Stimulated activated CD4-positive, alpha-beta T cell treated with anti-CD3 and anti-CD28 coated beads, Interleukin-1b, Interleukin-23, amount 100 ng/mL, for 4 hours (primary cell): ENCODE measurements around the gene CLHC1.
A peak's percentile ranks its signal among the peaks of the same experiment; 100 is the strongest.
"Not testable (repeated sequence)": the region's sequence is repeated elsewhere in the genome, so short reads cannot be mapped to it uniquely, and the experiment has no call there.

Experiments used
- DNase-seq, 2 donors: peaks; one replicate each; pipeline ENCODE4 v3.0.0-alpha.2; 2020; ENCODE audit warnings: low read depth in 2 of 2

CLHC1 gene

GRCh38 chr2:55232084-55232862 lies at the start of gene CLHC1, which contains the start of gene RPS27A:
Gene CLHC1, minus strand, starts transcription at chr2:55232293. Its CDS starts 9,882 bp downstream, at chr2:55222411.
Gene RPS27A, plus strand, starts transcription at chr2:55232688. Its CDS starts 137 bp downstream, at chr2:55232825.
- peak; percentile 93 to 94 for DNase-seq

- not testable (repeated sequence) for DNase-seq
Measured at GRCh38 chr2:55280851-55281546, 48.9 kb upstream of the CLHC1 start.

GRCh38 chr2:55279859-55280424 lies 47.8 kb upstream of the CLHC1 start:
- not testable (repeated sequence) for DNase-seq

- not testable (repeated sequence) for DNase-seq
Measured at GRCh38 chr2:55279214-55279835, 47.2 kb upstream of the CLHC1 start.

- DNase-seq: no peak
Measured at GRCh38 chr2:55277310-55277709, 45.2 kb upstream of the CLHC1 start.

GRCh38 chr2:55274346-55274745 lies 42.3 kb upstream of the CLHC1 start:
- not testable (repeated sequence) for DNase-seq

GRCh38 chr2:55269645-55269990 lies 37.5 kb upstream of the CLHC1 start:
- no peak for DNase-seq

- peak; percentile 69 to 82 for DNase-seq
Measured at GRCh38 chr2:55268907-55269644, 37.0 kb upstream of the CLHC1 start, which contains the start of gene MTIF2. Gene MTIF2, minus strand, starts transcription at chr2:55269231. Its CDS starts 5,373 bp downstream, at chr2:55263858.

GRCh38 chr2:55268288-55268906 lies 36.3 kb upstream of the CLHC1 start:
- no peak for DNase-seq

GRCh38 chr2:55259586-55259985 lies 27.5 kb upstream of the CLHC1 start:
- not testable (repeated sequence) for DNase-seq

GRCh38 chr2:55252832-55253231 lies 20.7 kb upstream of the CLHC1 start:
- DNase-seq: no peak

GRCh38 chr2:55247025-55247424 lies 14.9 kb upstream of the CLHC1 start:
- DNase-seq: no peak

- DNase-seq: no peak
Measured at GRCh38 chr2:55245411-55245810, 13.3 kb upstream of the CLHC1 start.

- DNase-seq: no peak
Measured at GRCh38 chr2:55242617-55243016, 10.5 kb upstream of the CLHC1 start.

- not testable (repeated sequence) for DNase-seq
Measured at GRCh38 chr2:55241582-55241981, 9.5 kb upstream of the CLHC1 start.

GRCh38 chr2:55239656-55240222 lies 7.6 kb upstream of the CLHC1 start:
- DNase-seq: no peak

- no peak for DNase-seq
Measured at GRCh38 chr2:55236992-55237543, 5.0 kb upstream of the CLHC1 start.

- no peak for DNase-seq
Measured at GRCh38 chr2:55235724-55236538, 3.8 kb upstream of the CLHC1 start.

- no peak for DNase-seq
Measured at GRCh38 chr2:55233658-55233940, 1.5 kb upstream of the CLHC1 start.
